ENCODE measurements around the gene BAIAP2L2.
"Not testable (repeated sequence)": the region's sequence is repeated elsewhere in the genome, so short reads cannot be mapped to it uniquely, and the experiment has no call there.

The BAIAP2L2 gene

GRCh38 chr22:38127869-38128268 is 17.4 kb upstream of the BAIAP2L2 start:
- no peak for DNase-seq

- no peak for DNase-seq
Measured at GRCh38 chr22:38126928-38127668, 16.6 kb upstream of the BAIAP2L2 start.

GRCh38 chr22:38125751-38126201 is 15.3 kb upstream of the BAIAP2L2 start:
- no peak for DNase-seq

- DNase-seq: no peak
Measured at GRCh38 chr22:38125038-38125610, 14.6 kb upstream of the BAIAP2L2 start.

- no peak for DNase-seq
Measured at GRCh38 chr22:38124236-38124974, 13.9 kb upstream of the BAIAP2L2 start.

GRCh38 chr22:38122616-38123015 is 12.1 kb upstream of the BAIAP2L2 start:
- DNase-seq: no peak

- DNase-seq: no peak
Measured at GRCh38 chr22:38120359-38121110, 10.1 kb upstream of the BAIAP2L2 start.

GRCh38 chr22:38118747-38119146 is 8.3 kb upstream of the BAIAP2L2 start:
- not testable (repeated sequence) for DNase-seq

GRCh38 chr22:38118182-38118581 is 7.7 kb upstream of the BAIAP2L2 start:
- no peak for DNase-seq

GRCh38 chr22:38117556-38117955 is 7.1 kb upstream of the BAIAP2L2 start:
- DNase-seq: not testable (repeated sequence)

- DNase-seq: no peak
Measured at GRCh38 chr22:38115423-38116205, 5.1 kb upstream of the BAIAP2L2 start.

- DNase-seq: peak; percentile 78
Measured at GRCh38 chr22:38114484-38115398, 4.3 kb upstream of the BAIAP2L2 start.

- no peak for DNase-seq
Measured at GRCh38 chr22:38112381-38112780, 1.9 kb upstream of the BAIAP2L2 start.

- no peak for DNase-seq
Measured at GRCh38 chr22:38111925-38112355, 1.5 kb upstream of the BAIAP2L2 start.

GRCh38 chr22:38110863-38111852 is 674 bp upstream of the BAIAP2L2 start:
- no peak for DNase-seq

- no peak for DNase-seq
Measured at GRCh38 chr22:38109371-38110001, 998 bp downstream of the BAIAP2L2 start.

GRCh38 chr22:38108561-38109319 is 1.7 kb downstream of the BAIAP2L2 start:
- DNase-seq: no peak

GRCh38 chr22:38107692-38108515 is 2.6 kb downstream of the BAIAP2L2 start:
- DNase-seq: no peak
